B cell (primary cell): ENCODE results near the gene ZNF618.

Experiments
- CTCF ChIP-seq: fragments of 200-600 bp; IDR thresholded peaks from one replicate; pipeline ENCODE4 v1.8.0; 2022; ENCODE audit warnings: antibody characterized with exemption, mild to moderate bottlenecking
- EZH2 ChIP-seq: IDR thresholded peaks from 2 replicates; pipeline ENCODE4 v1.6.1; 2012; ENCODE audit warnings: borderline replicate concordance, low read depth, mild to moderate bottlenecking, moderate library complexity, low read length; ENCODE audit not compliant: insufficient read depth, poor library complexity, severe bottlenecking

- no peak for TF ChIP-seq CTCF
- no peak for TF ChIP-seq EZH2
These were observed 88.5 kb downstream of the ZNF618 start for GRCh38 chr9:113964495-113965170.
